DND-41 (cell line): ENCODE results near the gene LRP11.
A peak's percentile ranks its signal among the peaks of the same experiment; 100 is the strongest.

Source experiments
- ATAC-seq: fragments of 200-7000 bp; cut with Tn5 transposase; 3 replicates; pipeline ENCODE4 v1.9.1; 2021; ENCODE audit warnings: low read depth; ENCODE audit not compliant: insufficient read depth
- DNase-seq: peaks from one replicate; pipeline ENCODE4 v3.0.0-alpha.2; 2020
- H2AFZ ChIP-seq: 2 replicates; pipeline ENCODE4 v1.6.0; 2012; ENCODE audit warnings: low read depth, low read length
- H3K27ac ChIP-seq: 2 replicates; pipeline ENCODE4 v1.5.1; 2012; ENCODE audit warnings: low read length, inconsistent platforms
- H3K27me3 ChIP-seq: fragments of 200-600 bp; sonication (generic); 2 replicates; pipeline ENCODE4 v1.6.0; 2012; ENCODE audit warnings: low read length, mild to moderate bottlenecking, inconsistent platforms; ENCODE audit not compliant: insufficient read depth, poor library complexity
- H3K36me3 ChIP-seq: 2 replicates; pipeline ENCODE4 v1.5.1; 2012; ENCODE audit warnings: low read length, inconsistent platforms; ENCODE audit not compliant: insufficient read depth
- H3K4me1 ChIP-seq: 2 replicates; pipeline ENCODE4 v1.5.1; 2012; ENCODE audit warnings: mild to moderate bottlenecking, low read length; ENCODE audit not compliant: insufficient read depth
- H3K4me2 ChIP-seq: 2 replicates; pipeline ENCODE4 v1.6.0; 2012; ENCODE audit warnings: mild to moderate bottlenecking, moderate library complexity, low read length, inconsistent platforms; ENCODE audit not compliant: insufficient read depth
- H3K4me3 ChIP-seq, 2 experiments: fragments of 200-600 bp in 1 of 2; shearing (Covaris generic) in 1 of 2; 2 replicates each; pipeline ENCODE4 v1.5.1; 2012 to 2016; ENCODE audit warnings: inconsistent platforms in 2 of 2, low read length in 2 of 2, mild to moderate bottlenecking in 2 of 2, low read depth in 1 of 2, moderate library complexity in 1 of 2
- H3K79me2 ChIP-seq: 2 replicates; pipeline ENCODE4 v1.6.0; 2012; ENCODE audit warnings: low read length, inconsistent platforms; ENCODE audit not compliant: insufficient read depth
- H3K9ac ChIP-seq: 2 replicates; pipeline ENCODE4 v1.6.0; 2012; ENCODE audit warnings: low read depth, mild to moderate bottlenecking, inconsistent platforms, low read length, moderate library complexity
- H3K9me3 ChIP-seq: 2 replicates; pipeline ENCODE4 v1.5.1; 2012; ENCODE audit warnings: low read length, moderate library complexity, mild to moderate bottlenecking, inconsistent platforms; ENCODE audit not compliant: insufficient read depth, severe bottlenecking
- H4K20me1 ChIP-seq: 2 replicates; pipeline ENCODE4 v1.6.0; 2012; ENCODE audit warnings: low read length; ENCODE audit not compliant: insufficient read depth
- CTCF ChIP-seq: IDR thresholded peaks from 2 replicates; pipeline ENCODE4 v1.5.1; 2012; ENCODE audit warnings: borderline replicate concordance, low read length, moderate library complexity, mild to moderate bottlenecking; ENCODE audit not compliant: poor library complexity, severe bottlenecking; ENCODE audit errors: extremely low read depth
- EZH2 ChIP-seq: IDR thresholded peaks from 3 replicates; pipeline ENCODE4 v1.6.1; 2012; ENCODE audit warnings: borderline replicate concordance, low read depth, mild to moderate bottlenecking, moderate library complexity, low read length, inconsistent platforms; ENCODE audit not compliant: severe bottlenecking

The LRP11 gene

GRCh38 chr6:149861603-149862423 lies 2.3 kb downstream of the LRP11 start:
- H3K4me1 ChIP-seq: peaks cover 27% of the 10 kb centered on the region
- no peak overlapping the region for H2AFZ ChIP-seq
- H3K9me3 ChIP-seq: no peaks in the 10 kb centered on the region
- TF ChIP-seq CTCF (no peak), EZH2 (no peak)
- H3K79me2 ChIP-seq: peaks cover 4% of the 10 kb centered on the region; the same call in 1 of the 2 replicates
- H3K4me2 ChIP-seq: peak overlapping the region; percentile 100
- H3K27me3 ChIP-seq: peaks cover 9% of the 10 kb centered on the region
- no peak overlapping the region for H3K4me3 ChIP-seq
- H4K20me1 ChIP-seq: peaks cover 12% of the 10 kb centered on the region; the same call in 1 of the 2 replicates
- H3K36me3 ChIP-seq: no peaks in the 10 kb centered on the region
- ATAC-seq: no peak
- DNase-seq: no peak
- H3K9ac ChIP-seq: no peak overlapping the region
- H3K27ac ChIP-seq: no peak overlapping the region

GRCh38 chr6:149860834-149861602 lies 3.1 kb downstream of the LRP11 start:
- Histone ChIP-seq H3K4me2 (peak overlapping the region; percentile 14; the same call in 1 of the 2 replicates), H3K4me1 (peaks cover 27% of the 10 kb centered on the region), H4K20me1 (peaks cover 12% of the 10 kb centered on the region; the same call in 1 of the 2 replicates), H3K36me3 (no peaks in the 10 kb centered on the region), H3K4me3 (no peak overlapping the region), H3K9me3 (no peaks in the 10 kb centered on the region), H3K9ac (no peak overlapping the region), H3K79me2 (peaks cover 4% of the 10 kb centered on the region; the same call in 1 of the 2 replicates), H3K27ac (no peak overlapping the region), H2AFZ (no peak overlapping the region), H3K27me3 (peaks cover 9% of the 10 kb centered on the region)
- no peak for DNase-seq
- ATAC-seq: no peak
- peak; percentile 40 for TF ChIP-seq CTCF
- TF ChIP-seq EZH2: no peak

- Histone ChIP-seq H3K9ac (no peak overlapping the region), H3K4me3 (no peak overlapping the region), H3K27me3 (peaks cover 9% of the 10 kb centered on the region), H3K4me1 (peaks cover 27% of the 10 kb centered on the region), H3K27ac (no peak overlapping the region), H3K79me2 (peaks cover 4% of the 10 kb centered on the region; the same call in 1 of the 2 replicates), H3K36me3 (no peaks in the 10 kb centered on the region), H2AFZ (no peak overlapping the region), H4K20me1 (peaks cover 12% of the 10 kb centered on the region; the same call in 1 of the 2 replicates), H3K4me2 (no peak overlapping the region; the same call in 1 of the 2 replicates), H3K9me3 (no peaks in the 10 kb centered on the region)
- TF ChIP-seq CTCF (no peak), EZH2 (no peak)
- DNase-seq: no peak
- ATAC-seq: no peak
Measured at GRCh38 chr6:149860513-149860833, 3.7 kb downstream of the LRP11 start.
